ENCODE measurements around the gene PRKCE. TPM values are rescaled to one million over a fixed set of nuclear protein-coding genes. Genes with fewer than 3 reads are reported as not detected.

Gene PRKCE
- total and polyA plus RNA-seq, 2 of the 8 experiments (the other 6 are each of a cell fraction or from before 2014, with no cell fraction given), result 0.54 to 2.1 TPM

DNA sequence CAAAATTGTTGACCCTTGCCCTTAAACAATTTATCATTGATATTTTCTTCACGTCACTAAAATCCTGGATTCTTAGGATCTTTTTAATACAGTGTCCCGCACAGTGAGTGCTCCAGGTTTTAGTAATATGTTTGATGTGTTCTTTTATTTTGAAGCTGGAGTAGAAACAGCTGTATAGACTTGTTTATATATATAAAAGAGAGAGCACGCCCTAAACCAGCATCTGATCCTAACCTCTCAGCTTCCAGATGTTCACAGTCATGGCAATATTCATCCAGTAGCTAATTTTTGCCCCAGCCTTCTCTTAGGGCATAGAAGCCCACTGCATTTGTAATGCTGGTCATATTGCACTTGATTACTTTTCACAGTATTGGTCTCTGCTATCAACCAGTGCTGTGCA lies 475.7 kb downstream of the PRKCE start (continued):
- TF ChIP-seq, protein P1, sequence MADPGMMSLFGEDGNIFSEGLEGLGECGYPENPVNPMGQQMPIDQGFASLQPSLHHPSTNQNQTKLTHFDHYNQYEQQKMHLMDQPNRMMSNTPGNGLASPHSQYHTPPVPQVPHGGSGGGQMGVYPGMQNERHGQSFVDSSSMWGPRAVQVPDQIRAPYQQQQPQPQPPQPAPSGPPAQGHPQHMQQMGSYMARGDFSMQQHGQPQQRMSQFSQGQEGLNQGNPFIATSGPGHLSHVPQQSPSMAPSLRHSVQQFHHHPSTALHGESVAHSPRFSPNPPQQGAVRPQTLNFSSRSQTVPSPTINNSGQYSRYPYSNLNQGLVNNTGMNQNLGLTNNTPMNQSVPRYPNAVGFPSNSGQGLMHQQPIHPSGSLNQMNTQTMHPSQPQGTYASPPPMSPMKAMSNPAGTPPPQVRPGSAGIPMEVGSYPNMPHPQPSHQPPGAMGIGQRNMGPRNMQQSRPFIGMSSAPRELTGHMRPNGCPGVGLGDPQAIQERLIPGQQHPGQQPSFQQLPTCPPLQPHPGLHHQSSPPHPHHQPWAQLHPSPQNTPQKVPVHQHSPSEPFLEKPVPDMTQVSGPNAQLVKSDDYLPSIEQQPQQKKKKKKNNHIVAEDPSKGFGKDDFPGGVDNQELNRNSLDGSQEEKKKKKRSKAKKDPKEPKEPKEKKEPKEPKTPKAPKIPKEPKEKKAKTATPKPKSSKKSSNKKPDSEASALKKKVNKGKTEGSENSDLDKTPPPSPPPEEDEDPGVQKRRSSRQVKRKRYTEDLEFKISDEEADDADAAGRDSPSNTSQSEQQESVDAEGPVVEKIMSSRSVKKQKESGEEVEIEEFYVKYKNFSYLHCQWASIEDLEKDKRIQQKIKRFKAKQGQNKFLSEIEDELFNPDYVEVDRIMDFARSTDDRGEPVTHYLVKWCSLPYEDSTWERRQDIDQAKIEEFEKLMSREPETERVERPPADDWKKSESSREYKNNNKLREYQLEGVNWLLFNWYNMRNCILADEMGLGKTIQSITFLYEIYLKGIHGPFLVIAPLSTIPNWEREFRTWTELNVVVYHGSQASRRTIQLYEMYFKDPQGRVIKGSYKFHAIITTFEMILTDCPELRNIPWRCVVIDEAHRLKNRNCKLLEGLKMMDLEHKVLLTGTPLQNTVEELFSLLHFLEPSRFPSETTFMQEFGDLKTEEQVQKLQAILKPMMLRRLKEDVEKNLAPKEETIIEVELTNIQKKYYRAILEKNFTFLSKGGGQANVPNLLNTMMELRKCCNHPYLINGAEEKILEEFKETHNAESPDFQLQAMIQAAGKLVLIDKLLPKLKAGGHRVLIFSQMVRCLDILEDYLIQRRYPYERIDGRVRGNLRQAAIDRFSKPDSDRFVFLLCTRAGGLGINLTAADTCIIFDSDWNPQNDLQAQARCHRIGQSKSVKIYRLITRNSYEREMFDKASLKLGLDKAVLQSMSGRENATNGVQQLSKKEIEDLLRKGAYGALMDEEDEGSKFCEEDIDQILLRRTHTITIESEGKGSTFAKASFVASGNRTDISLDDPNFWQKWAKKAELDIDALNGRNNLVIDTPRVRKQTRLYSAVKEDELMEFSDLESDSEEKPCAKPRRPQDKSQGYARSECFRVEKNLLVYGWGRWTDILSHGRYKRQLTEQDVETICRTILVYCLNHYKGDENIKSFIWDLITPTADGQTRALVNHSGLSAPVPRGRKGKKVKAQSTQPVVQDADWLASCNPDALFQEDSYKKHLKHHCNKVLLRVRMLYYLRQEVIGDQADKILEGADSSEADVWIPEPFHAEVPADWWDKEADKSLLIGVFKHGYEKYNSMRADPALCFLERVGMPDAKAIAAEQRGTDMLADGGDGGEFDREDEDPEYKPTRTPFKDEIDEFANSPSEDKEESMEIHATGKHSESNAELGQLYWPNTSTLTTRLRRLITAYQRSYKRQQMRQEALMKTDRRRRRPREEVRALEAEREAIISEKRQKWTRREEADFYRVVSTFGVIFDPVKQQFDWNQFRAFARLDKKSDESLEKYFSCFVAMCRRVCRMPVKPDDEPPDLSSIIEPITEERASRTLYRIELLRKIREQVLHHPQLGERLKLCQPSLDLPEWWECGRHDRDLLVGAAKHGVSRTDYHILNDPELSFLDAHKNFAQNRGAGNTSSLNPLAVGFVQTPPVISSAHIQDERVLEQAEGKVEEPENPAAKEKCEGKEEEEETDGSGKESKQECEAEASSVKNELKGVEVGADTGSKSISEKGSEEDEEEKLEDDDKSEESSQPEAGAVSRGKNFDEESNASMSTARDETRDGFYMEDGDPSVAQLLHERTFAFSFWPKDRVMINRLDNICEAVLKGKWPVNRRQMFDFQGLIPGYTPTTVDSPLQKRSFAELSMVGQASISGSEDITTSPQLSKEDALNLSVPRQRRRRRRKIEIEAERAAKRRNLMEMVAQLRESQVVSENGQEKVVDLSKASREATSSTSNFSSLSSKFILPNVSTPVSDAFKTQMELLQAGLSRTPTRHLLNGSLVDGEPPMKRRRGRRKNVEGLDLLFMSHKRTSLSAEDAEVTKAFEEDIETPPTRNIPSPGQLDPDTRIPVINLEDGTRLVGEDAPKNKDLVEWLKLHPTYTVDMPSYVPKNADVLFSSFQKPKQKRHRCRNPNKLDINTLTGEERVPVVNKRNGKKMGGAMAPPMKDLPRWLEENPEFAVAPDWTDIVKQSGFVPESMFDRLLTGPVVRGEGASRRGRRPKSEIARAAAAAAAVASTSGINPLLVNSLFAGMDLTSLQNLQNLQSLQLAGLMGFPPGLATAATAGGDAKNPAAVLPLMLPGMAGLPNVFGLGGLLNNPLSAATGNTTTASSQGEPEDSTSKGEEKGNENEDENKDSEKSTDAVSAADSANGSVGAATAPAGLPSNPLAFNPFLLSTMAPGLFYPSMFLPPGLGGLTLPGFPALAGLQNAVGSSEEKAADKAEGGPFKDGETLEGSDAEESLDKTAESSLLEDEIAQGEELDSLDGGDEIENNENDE (IDR thresholded peaks at IDR 0.05; ENCODE audit: insufficient replicate concordance, low read length), result no peak
- TF ChIP-seq JUN (IDR thresholded peaks at IDR 0.05; ENCODE audit: low read depth, low read length) (no peak), GABPA (IDR thresholded peaks at IDR 0.05; ENCODE audit: borderline replicate concordance, insufficient read depth, low read length) (no peak), NRF1 (IDR thresholded peaks at IDR 0.05; ENCODE audit: low read depth, low read length) (no peak), SAP30 (IDR thresholded peaks at IDR 0.05; ENCODE audit: insufficient read depth, insufficient replicate concordance, low read length) (no peak), TEAD4 (IDR thresholded peaks at IDR 0.05; ENCODE audit: low read depth, low read length) (no peak), POU5F1 (IDR thresholded peaks at IDR 0.05; ENCODE audit: low read depth, low read length) (no peak)
